Vagina (tissue), 2 donors: ENCODE results near the gene PACS2.

Experiments
- CTCF ChIP-seq, 3 experiments: fragments of 450-650 bp in 2 of 3; fragments of 200-600 bp in 1 of 3; sonication (generic) in 1 of 3; IDR thresholded peaks; one replicate each; pipeline ENCODE4 v1.5.1; 2017 to 2019; ENCODE audit warnings: antibody characterized with exemption in 3 of 3, mild to moderate bottlenecking in 2 of 3, moderate library complexity in 2 of 3
- POLR2A ChIP-seq, 2 donors: fragments of 450-650 bp; IDR thresholded peaks; one replicate each; pipeline ENCODE4 v1.6.1; 2017; ENCODE audit warnings: antibody characterized with exemption in 2 of 2, mild to moderate bottlenecking in 2 of 2, moderate library complexity in 2 of 2
- POLR2AphosphoS5 ChIP-seq, 2 donors: sonication (generic); formaldehyde crosslinking; IDR thresholded peaks; one replicate each; pipeline ENCODE4 v1.9.0; 2017; ENCODE audit warnings: antibody characterized with exemption in 2 of 2, mild to moderate bottlenecking in 2 of 2, low read depth in 1 of 2; ENCODE audit not compliant: insufficient read depth in 1 of 2

DNA sequence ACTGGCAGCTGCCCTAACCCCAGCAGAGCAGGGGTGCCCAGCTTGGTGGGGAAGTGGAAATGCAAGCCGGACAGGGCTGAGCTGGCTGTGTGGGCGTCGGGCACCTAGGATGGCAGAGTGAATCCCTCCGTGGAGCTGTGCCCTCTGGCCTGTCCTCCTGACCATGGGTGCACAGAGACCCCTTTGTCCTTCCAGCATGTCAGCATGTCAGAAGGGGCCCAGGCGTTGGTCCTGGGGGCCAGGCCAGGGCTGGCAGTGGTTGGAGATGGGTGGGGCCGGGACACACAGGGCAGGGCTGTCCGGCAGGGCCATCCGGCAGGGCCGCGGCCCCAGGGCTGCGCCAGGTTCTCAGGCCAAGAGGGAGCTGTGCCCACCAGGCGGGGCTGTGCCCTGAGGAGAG lies 75.0 kb downstream of the PACS2 start:
- no peak for TF ChIP-seq POLR2A (IDR thresholded peaks at IDR 0.05)
- no peak for TF ChIP-seq CTCF (IDR thresholded peaks at IDR 0.05)
- TF ChIP-seq POLR2AphosphoS5 (IDR thresholded peaks at IDR 0.05; ENCODE audit: insufficient read depth in 1 of 2, low read depth in 1 of 2) = no peak
